CD14-positive monocyte (primary cell): ENCODE data around the gene FAM170B. TPM values are rescaled to one million over a fixed set of nuclear protein-coding genes. Genes with fewer than 3 reads are reported as not detected.

Experiments used
- DNase-seq, 3 donors: peaks; one replicate each; pipeline ENCODE4 v3.0.0-alpha.2; 2011 to 2022
- H2AFZ ChIP-seq: 2 replicates; pipeline ENCODE4 v1.6.0; 2012; ENCODE audit warnings: mild to moderate bottlenecking, low read depth, low read length, inconsistent platforms; ENCODE audit not compliant: insufficient read depth, poor library complexity, severe bottlenecking
- H3K27ac ChIP-seq, 2 donors: 1 replicate in 1 of 2; 2 replicates in 1 of 2; pipeline ENCODE4 v1.5.1; 2012 to 2013; ENCODE audit warnings: low read length in 2 of 2, control low read depth in 1 of 2, inconsistent platforms in 1 of 2, low read depth in 1 of 2, mild to moderate bottlenecking in 1 of 2
- H3K27me3 ChIP-seq, 2 donors: one replicate each; pipeline versions ENCODE4 v1.6.0 to v1.6.1; 2011 to 2013; ENCODE audit warnings: low read length in 2 of 2; ENCODE audit not compliant: control insufficient read depth in 2 of 2, insufficient read depth in 2 of 2
- H3K36me3 ChIP-seq, 2 donors: replicated peaks in 1 of 2; 1 replicate in 1 of 2; 2 replicates in 1 of 2; pipeline versions ENCODE4 v1.5.1 to v1.6.1; 2012 to 2013; ENCODE audit warnings: low read length in 2 of 2, control low read depth in 1 of 2, inconsistent platforms in 1 of 2, mild to moderate bottlenecking in 1 of 2; ENCODE audit not compliant: insufficient read depth in 2 of 2, control insufficient read depth in 1 of 2
- H3K4me1 ChIP-seq, 2 donors: 1 replicate in 1 of 2; 2 replicates in 1 of 2; pipeline versions ENCODE4 v1.5.1 to v1.6.1; 2012 to 2013; ENCODE audit warnings: low read length in 2 of 2, control low read depth in 1 of 2, inconsistent platforms in 1 of 2, mild to moderate bottlenecking in 1 of 2, moderate library complexity in 1 of 2; ENCODE audit not compliant: insufficient read depth in 2 of 2, control insufficient read depth in 1 of 2
- H3K4me2 ChIP-seq: replicated peaks from 2 replicates; pipeline ENCODE3; 2012; ENCODE audit warnings: low read length, moderate library complexity, mild to moderate bottlenecking; ENCODE audit not compliant: poor library complexity, severe bottlenecking; ENCODE audit errors: extremely low read depth
- H3K4me3 ChIP-seq, 3 experiments: fragments of 200-600 bp in 1 of 3; sonication (generic) in 1 of 3; replicated peaks in 1 of 3; 1 replicate in 2 of 3; 2 replicates in 1 of 3; pipeline ENCODE4 v1.5.1; 2011 to 2013; ENCODE audit warnings: low read length in 3 of 3, mild to moderate bottlenecking in 3 of 3, control low read depth in 2 of 3, low read depth in 2 of 3, inconsistent platforms in 1 of 3, moderate library complexity in 1 of 3
- H3K79me2 ChIP-seq: 2 replicates; pipeline ENCODE4 v1.6.0; 2012; ENCODE audit warnings: mild to moderate bottlenecking, control low read depth, inconsistent platforms, low read length, moderate library complexity; ENCODE audit not compliant: insufficient read depth
- H3K9ac ChIP-seq: 2 replicates; pipeline ENCODE4 v1.6.0; 2017; ENCODE audit warnings: low read length, mild to moderate bottlenecking; ENCODE audit not compliant: insufficient read depth, poor library complexity, severe bottlenecking
- H3K9me3 ChIP-seq, 2 donors: replicated peaks in 1 of 2; 1 replicate in 1 of 2; 2 replicates in 1 of 2; pipeline versions ENCODE4 v1.5.1 to v1.6.1; 2012 to 2013; ENCODE audit warnings: low read length in 2 of 2, control low read depth in 1 of 2; ENCODE audit not compliant: control insufficient read depth in 1 of 2, insufficient read depth in 1 of 2
- H4K20me1 ChIP-seq: 2 replicates; pipeline ENCODE4 v1.6.0; 2012; ENCODE audit warnings: mild to moderate bottlenecking, low read length, control low read depth, moderate library complexity; ENCODE audit not compliant: insufficient read depth
- H3K27ac Mint-ChIP-seq, 7 donors: one replicate each; pipeline ENCODE4 v1.8.0; 2020; ENCODE audit warnings: mild to moderate bottlenecking in 7 of 7, mixed read lengths in 7 of 7, moderate library complexity in 6 of 7, inconsistent platforms in 2 of 7
- H3K27me3 Mint-ChIP-seq, 3 donors: one replicate each; pipeline ENCODE4 v1.8.0; 2021 to 2022; ENCODE audit warnings: low read depth in 3 of 3, mild to moderate bottlenecking in 3 of 3, mixed read lengths in 3 of 3, moderate library complexity in 3 of 3, inconsistent platforms in 1 of 3
- H3K36me3 Mint-ChIP-seq, 2 donors: one replicate each; pipeline ENCODE4 v1.8.0; 2020; ENCODE audit warnings: mixed read lengths in 2 of 2, inconsistent platforms in 1 of 2, mild to moderate bottlenecking in 1 of 2
- H3K4me1 Mint-ChIP-seq: one replicate; pipeline ENCODE4 v1.8.0; 2020; ENCODE audit warnings: mild to moderate bottlenecking, mixed read lengths
- H3K4me3 Mint-ChIP-seq, 2 donors: one replicate each; pipeline ENCODE4 v1.8.0; 2020; ENCODE audit warnings: mild to moderate bottlenecking in 2 of 2, mixed read lengths in 2 of 2, moderate library complexity in 1 of 2
- H3K9me3 Mint-ChIP-seq, 7 donors: one replicate each; pipeline ENCODE4 v1.8.0; 2020 to 2022; ENCODE audit warnings: mixed read lengths in 7 of 7, mild to moderate bottlenecking in 6 of 7, moderate library complexity in 6 of 7, inconsistent platforms in 2 of 7
- CTCF ChIP-seq: fragments of 200-600 bp; IDR thresholded peaks from one replicate; pipeline ENCODE4 v1.8.0; 2022; ENCODE audit warnings: antibody characterized with exemption, mild to moderate bottlenecking
- WGBS: methylation state at CpG from one replicate; pipeline ENCODE4 v1.1.5; 2013; ENCODE audit warnings: missing lambda C conversion rate; ENCODE audit not compliant: insufficient coverage; 5-methylcytosine and 5-hydroxymethylcytosine counted together
- intact Hi-C, 2 donors: fragments of 100-400 bp; cut with micrococcal nuclease; formaldehyde crosslinking; loops; one replicate each; pipeline versions ENCODE4 v1.15.0 to v1.15.1; 2023
- polyA plus RNA-seq, 3 donors: library from polyadenylated mRNA; depleted of rRNA in 1 of 3; unstranded in 2 of 3; stranded (reverse) in 1 of 3; fragments of 300-500 nt in 2 of 3; fragments of >200 nt in 1 of 3; fragmentation: Illumina TruSeq in 2 of 3; gene quantifications; 1 replicate in 2 of 3; 2 replicates in 1 of 3; pipeline ENCODE4 v1.2.3, GENCODE V29; 2012 to 2021

FAM170B gene
- polyA plus RNA-seq, 3 donors = not detected

- Mint-ChIP-seq H3K4me1 (no peaks in the 10 kb centered on the region), H3K36me3 (no peaks in the 10 kb centered on the region), H3K27ac (no peak overlapping the region), H3K4me3 (no peak overlapping the region), H3K9me3 (peaks cover 0 to 13% (median 7%) of the 10 kb centered on the region in 7 donors), H3K27me3 (no peaks in the 10 kb centered on the region)
- no peak overlapping the region for H3K4me2 ChIP-seq
- TF ChIP-seq CTCF = no peak
- WGBS = no CpG with 5 or more reads among the region's 3 CpGs
- H4K20me1 ChIP-seq = no peaks in the 10 kb centered on the region
- intact Hi-C loops = no loop called here
- no peaks in the 10 kb centered on the region for H3K79me2 ChIP-seq
- H3K27ac ChIP-seq = no peak overlapping the region
- H3K4me1 ChIP-seq = no peaks in the 10 kb centered on the region
- peaks cover 0 to 5% of the 10 kb centered on the region in 2 donors for H3K9me3 ChIP-seq
- no peaks in the 10 kb centered on the region for H3K27me3 ChIP-seq
- no peak for DNase-seq
- H3K36me3 ChIP-seq = no peaks in the 10 kb centered on the region
- H2AFZ ChIP-seq = no peak overlapping the region
- H3K4me3 ChIP-seq = no peak overlapping the region
- H3K9ac ChIP-seq = no peak overlapping the region
Measured at GRCh38 chr10:49086889-49087288, 46.9 kb downstream of the FAM170B start.

- H2AFZ ChIP-seq = no peak overlapping the region
- no peaks in the 10 kb centered on the region for H3K4me1 ChIP-seq
- H3K9me3 Mint-ChIP-seq = peaks cover 0 to 13% (median 7%) of the 10 kb centered on the region in 7 donors
- no peaks in the 10 kb centered on the region for H3K36me3 Mint-ChIP-seq
- no peak overlapping the region for H3K4me2 ChIP-seq
- 93% methylated on average over 8 of the region's 8 CpGs for WGBS
- H3K9ac ChIP-seq = no peak overlapping the region
- peak overlapping the region in 1 of 7 donors; percentile 26 for H3K27ac Mint-ChIP-seq
- H3K27me3 Mint-ChIP-seq = peaks cover 0 to 1% (median 0%) of the 10 kb centered on the region in 3 donors
- H3K4me1 Mint-ChIP-seq = peaks cover 6% of the 10 kb centered on the region
- no peak overlapping the region for H3K4me3 Mint-ChIP-seq
- no peaks in the 10 kb centered on the region for H3K79me2 ChIP-seq
- H3K27me3 ChIP-seq = no peaks in the 10 kb centered on the region
- no peak for DNase-seq
- peaks cover 0 to 5% of the 10 kb centered on the region in 2 donors for H3K9me3 ChIP-seq
- no peak overlapping the region for H3K4me3 ChIP-seq
- intact Hi-C loops = no loop called here
- no peak overlapping the region for H3K27ac ChIP-seq
- H3K36me3 ChIP-seq = no peaks in the 10 kb centered on the region
- TF ChIP-seq CTCF = no peak
- H4K20me1 ChIP-seq = no peaks in the 10 kb centered on the region
Measured at GRCh38 chr10:49083261-49083660, 50.6 kb downstream of the FAM170B start.
